Measurements from ENCODE around the gene AEBP1. TPM values are rescaled to one million over a fixed set of nuclear protein-coding genes. Genes with fewer than 3 reads are reported as not detected.
A peak's percentile ranks its signal among the peaks of the same experiment; 100 is the strongest.

Gene AEBP1
- total RNA-seq, 1 donor: 148 TPM

- no peak overlapping the region for H3K4me3 ChIP-seq (ENCODE audit: low read depth, low read length)
- no peak for TF ChIP-seq CTCF (IDR thresholded peaks at IDR 0.05; ENCODE audit: insufficient read depth, low read depth, low read length)
- DNase-seq (ENCODE audit: low read depth): no peak
Measured at GRCh38 chr7:44157116-44158080, 53.3 kb downstream of the AEBP1 start.

DNA sequence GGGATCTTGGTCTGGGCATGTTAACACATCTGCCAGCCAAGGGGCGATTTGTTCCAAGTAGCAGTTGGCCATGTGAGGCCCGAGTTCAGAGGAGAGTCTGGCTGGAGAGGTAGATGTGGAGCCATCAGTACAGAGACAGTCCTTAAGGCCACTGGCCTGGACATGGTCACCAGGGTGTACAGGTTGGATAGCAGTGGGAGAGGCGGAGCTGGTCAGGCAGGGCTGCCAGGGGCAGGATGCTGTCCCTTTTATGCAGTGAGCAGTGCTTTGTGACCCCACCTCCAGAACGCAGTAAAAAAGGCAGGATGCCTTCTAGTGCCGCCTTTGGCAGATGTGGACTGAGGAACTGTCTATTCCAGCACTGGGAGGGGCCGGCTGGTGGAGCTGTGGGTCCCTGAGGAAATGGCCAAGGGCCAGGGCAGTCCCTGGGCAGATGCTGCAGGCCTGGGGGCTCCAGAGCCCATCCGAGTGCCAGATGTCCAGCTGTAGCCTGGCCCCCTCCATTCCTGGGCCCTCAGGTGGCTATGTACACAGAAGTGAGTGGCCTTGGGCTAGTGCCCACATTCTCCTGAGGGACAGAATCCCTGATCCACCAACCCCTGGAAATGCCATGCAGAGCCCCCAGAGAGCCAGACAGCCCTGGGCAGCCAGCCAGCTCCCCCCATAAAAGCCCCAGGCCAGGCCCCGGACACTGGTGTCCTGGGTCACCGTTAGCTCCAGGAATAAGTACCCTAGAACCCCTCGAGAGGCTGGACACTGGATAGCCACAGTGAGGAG lies 54.1 kb downstream of the AEBP1 start:
- no peak for DNase-seq (ENCODE audit: low read depth)
- TF ChIP-seq CTCF (IDR thresholded peaks at IDR 0.05; ENCODE audit: insufficient read depth, low read depth, low read length): no peak
- no peak overlapping the region for H3K4me3 ChIP-seq (ENCODE audit: low read depth, low read length)

DNA sequence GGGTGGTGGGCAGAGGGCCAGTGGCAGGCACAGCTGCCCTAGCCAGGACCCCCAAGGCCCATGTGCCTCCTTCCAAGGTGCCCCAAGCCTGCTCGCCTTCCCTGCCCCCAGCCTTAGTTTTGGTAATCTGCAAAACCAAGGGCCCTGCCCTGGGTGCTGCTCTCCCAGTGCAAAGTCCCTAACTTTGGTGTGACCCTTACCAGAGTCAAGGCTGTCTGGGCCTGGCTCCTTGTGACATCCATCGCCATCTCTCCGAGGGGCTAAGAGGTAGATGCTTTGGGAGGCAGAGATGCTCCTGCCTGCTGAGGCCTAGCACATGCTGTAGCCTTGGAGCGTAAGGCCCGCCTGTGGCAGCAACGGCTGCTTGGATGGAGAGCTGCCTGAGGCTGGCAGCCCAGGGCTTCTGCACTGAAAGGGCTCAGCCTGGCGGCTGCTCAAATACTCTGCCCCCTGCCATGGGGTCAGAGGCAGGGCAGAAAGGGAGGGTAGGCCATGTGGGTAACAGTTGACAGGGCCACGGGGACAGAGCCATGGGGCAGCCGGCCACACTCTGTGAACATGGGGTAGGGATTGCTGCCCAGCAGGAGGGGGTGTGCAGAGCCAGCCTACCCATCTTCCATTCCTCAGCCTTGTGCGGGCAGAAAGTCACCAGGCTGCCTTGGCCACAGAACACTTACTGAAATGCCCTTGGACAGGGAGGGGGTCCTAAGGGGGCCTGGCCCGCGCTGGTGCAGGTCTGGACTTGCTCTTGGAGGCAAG lies 54.9 kb downstream of the AEBP1 start:
- TF ChIP-seq CTCF (IDR thresholded peaks at IDR 0.05; ENCODE audit: insufficient read depth, low read depth, low read length): no peak
- no peak overlapping the region for H3K4me3 ChIP-seq (ENCODE audit: low read depth, low read length)
- DNase-seq (ENCODE audit: low read depth): no peak

DNA sequence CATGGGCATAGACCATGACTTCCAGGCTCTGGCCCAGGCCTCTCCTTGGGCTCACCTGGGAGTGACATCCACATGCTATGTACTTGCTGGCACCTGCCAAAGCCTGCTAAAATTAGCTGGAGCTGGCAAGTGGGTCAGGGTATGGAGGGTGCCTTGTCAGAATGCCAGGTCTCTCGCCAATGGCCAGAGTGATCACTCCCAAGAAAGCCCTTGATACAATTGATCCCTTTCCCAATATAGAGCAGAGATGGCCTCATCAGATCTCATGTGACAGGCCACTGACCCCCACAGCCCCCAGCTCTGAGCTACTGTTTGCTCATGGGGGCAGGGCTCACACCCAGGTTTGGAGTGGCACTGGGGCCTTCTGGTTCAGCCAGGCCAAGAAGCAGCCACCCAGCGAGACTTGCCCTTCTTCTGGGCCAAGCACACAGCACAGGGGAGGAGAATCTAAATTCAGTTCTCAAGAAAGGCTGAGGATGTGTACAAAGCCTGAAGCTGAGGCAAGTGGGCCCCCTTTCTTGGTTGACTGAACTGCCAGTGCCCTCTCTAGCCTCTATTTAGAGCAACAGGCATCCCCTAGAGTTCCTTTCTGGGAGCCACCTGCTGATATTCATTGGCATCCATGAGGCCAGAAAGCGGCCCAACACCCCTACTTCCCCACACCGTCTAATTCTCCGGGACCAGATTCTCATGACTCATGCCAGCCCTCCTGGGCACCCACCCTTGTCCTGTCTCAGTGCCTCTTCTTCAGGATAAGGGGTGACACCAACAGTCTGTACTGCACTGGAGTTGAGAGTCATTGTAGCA lies 55.9 kb downstream of the AEBP1 start:
- no peak for TF ChIP-seq CTCF (IDR thresholded peaks at IDR 0.05; ENCODE audit: insufficient read depth, low read depth, low read length)
- no peak for DNase-seq (ENCODE audit: low read depth)
- H3K4me3 ChIP-seq (ENCODE audit: low read depth, low read length): no peak overlapping the region

GRCh38 chr7:44161371-44161770 lies 57.2 kb downstream of the AEBP1 start:
- TF ChIP-seq CTCF (IDR thresholded peaks at IDR 0.05; ENCODE audit: insufficient read depth, low read depth, low read length): no peak
- H3K4me3 ChIP-seq (ENCODE audit: low read depth, low read length): no peak overlapping the region
- DNase-seq (ENCODE audit: low read depth): no peak

- DNase-seq (ENCODE audit: low read depth): peak; percentile 26
- no peak for TF ChIP-seq CTCF (IDR thresholded peaks at IDR 0.05; ENCODE audit: insufficient read depth, low read depth, low read length)
- no peak overlapping the region for H3K4me3 ChIP-seq (ENCODE audit: low read depth, low read length)
Measured at GRCh38 chr7:44162179-44162578, 58.0 kb downstream of the AEBP1 start.
